CD4-positive, alpha-beta T cell treated with Interleukin-1 beta for 1 hour (primary cell): Measurements from ENCODE around the gene CHN2.
A peak's percentile ranks its signal among the peaks of the same experiment; 100 is the strongest.

ENCODE experiments used
- DNase-seq, 2 donors: peaks; one replicate each; pipeline ENCODE4 v3.0.0-alpha.2; 2020 to 2022

CHN2 gene

GRCh38 chr7:29194594-29195427 is at the start of gene CHN2:
Gene CHN2 (plus strand): TSS chr7:29194775.
- DNase-seq, result peak; percentile 60 to 61

- no peak for DNase-seq
These were observed 49.0 kb upstream of the CHN2 start for GRCh38 chr7:29145553-29146056.

GRCh38 chr7:29146057-29146706 is 48.4 kb upstream of the CHN2 start, which contains the start of gene CPVL:
Gene CPVL (minus strand): TSS chr7:29146537. CDS start chr7:29121061, 25,476 bp downstream.
- peak in 1 of 2 donors; percentile 45 for DNase-seq

GRCh38 chr7:29146888-29147609 is 47.5 kb upstream of the CHN2 start:
- no peak for DNase-seq

GRCh38 chr7:29147821-29148220 is 46.8 kb upstream of the CHN2 start:
- no peak for DNase-seq

GRCh38 chr7:29149036-29149435 is 45.5 kb upstream of the CHN2 start:
- no peak for DNase-seq

- DNase-seq, result no peak
These were observed 43.7 kb upstream of the CHN2 start for GRCh38 chr7:29150856-29151255.

- no peak for DNase-seq
These were observed 40.5 kb upstream of the CHN2 start for GRCh38 chr7:29154076-29154475.

GRCh38 chr7:29156907-29157452 is 37.6 kb upstream of the CHN2 start:
- DNase-seq, result no peak

GRCh38 chr7:29158795-29159423 is 35.7 kb upstream of the CHN2 start:
- DNase-seq, result no peak

GRCh38 chr7:29160080-29160479 is 34.5 kb upstream of the CHN2 start:
- no peak for DNase-seq

GRCh38 chr7:29161231-29161630 is 33.3 kb upstream of the CHN2 start:
- no peak for DNase-seq

GRCh38 chr7:29162577-29162976 is 32.0 kb upstream of the CHN2 start:
- no peak for DNase-seq

- no peak for DNase-seq
These were observed 30.7 kb upstream of the CHN2 start for GRCh38 chr7:29163854-29164253.

GRCh38 chr7:29167721-29168120 is 26.9 kb upstream of the CHN2 start:
- DNase-seq, result no peak

GRCh38 chr7:29170781-29171180 is 23.8 kb upstream of the CHN2 start:
- DNase-seq, result no peak

GRCh38 chr7:29173458-29173857 is 21.1 kb upstream of the CHN2 start:
- no peak for DNase-seq

- peak in 1 of 2 donors; percentile 67 for DNase-seq
These were observed 16.5 kb upstream of the CHN2 start for GRCh38 chr7:29177963-29178600.

- no peak for DNase-seq
These were observed 15.5 kb upstream of the CHN2 start for GRCh38 chr7:29179115-29179514.

- no peak for DNase-seq
These were observed 10.0 kb upstream of the CHN2 start for GRCh38 chr7:29184599-29184998.

GRCh38 chr7:29185613-29186012 is 9.0 kb upstream of the CHN2 start:
- DNase-seq, result no peak

- DNase-seq, result peak; percentile 50 to 60
These were observed 4.8 kb upstream of the CHN2 start for GRCh38 chr7:29189743-29190201.
